OCI-LY7 (cell line): ENCODE data around the gene PCGF3.

Experiments used
- EZH2phosphoT487 ChIP-seq: fragments of 200-600 bp; sonication (generic); IDR thresholded peaks from 2 replicates; pipeline ENCODE4 v1.6.1; 2018; ENCODE audit warnings: low read depth, borderline replicate concordance, mild to moderate bottlenecking, mixed run types, antibody characterized with exemption, low read length, moderate library complexity, mixed read lengths
- TF ChIP-seq, protein P1 (sequence below): fragments of 200-600 bp; sonication (generic); conservative IDR thresholded peaks from 2 replicates; pipeline ENCODE4 v1.5.1; 2014; ENCODE audit warnings: mild to moderate bottlenecking, antibody characterized with exemption, low read length, moderate library complexity, mixed read lengths

DNA sequence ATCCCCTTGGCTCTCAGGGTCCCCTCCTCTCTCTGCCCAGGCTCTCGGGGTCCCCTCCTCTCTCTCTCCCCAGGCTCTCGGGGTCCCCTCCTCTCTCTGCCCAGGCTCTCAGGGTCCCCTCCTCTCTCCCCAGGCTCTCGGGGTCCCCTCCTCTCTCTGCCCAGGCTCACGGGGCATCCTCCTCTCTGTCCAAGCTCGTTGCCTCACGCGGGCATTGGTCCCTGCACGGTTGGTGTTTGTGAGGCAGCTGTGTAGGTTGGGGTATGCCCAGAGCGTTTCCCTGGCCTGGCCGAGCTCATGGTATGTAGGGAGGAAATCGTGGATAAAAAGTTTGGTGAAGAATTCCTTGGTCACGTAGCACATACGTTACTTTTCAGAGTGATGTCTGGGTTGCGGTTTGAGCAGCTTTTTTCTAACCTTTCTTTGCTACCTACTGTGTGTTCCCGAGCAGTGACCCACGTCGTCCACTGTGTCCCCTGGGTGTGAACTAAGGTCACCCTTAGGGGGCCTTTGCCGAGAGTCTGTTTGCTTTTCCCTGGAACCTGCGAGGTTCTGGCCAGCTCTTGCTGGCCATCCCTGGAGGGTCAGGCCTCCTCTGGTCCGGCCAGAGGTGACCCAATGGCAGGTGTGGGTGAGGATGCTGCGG, 36.6 kb downstream of the PCGF3 start:
- TF ChIP-seq, protein P1, sequence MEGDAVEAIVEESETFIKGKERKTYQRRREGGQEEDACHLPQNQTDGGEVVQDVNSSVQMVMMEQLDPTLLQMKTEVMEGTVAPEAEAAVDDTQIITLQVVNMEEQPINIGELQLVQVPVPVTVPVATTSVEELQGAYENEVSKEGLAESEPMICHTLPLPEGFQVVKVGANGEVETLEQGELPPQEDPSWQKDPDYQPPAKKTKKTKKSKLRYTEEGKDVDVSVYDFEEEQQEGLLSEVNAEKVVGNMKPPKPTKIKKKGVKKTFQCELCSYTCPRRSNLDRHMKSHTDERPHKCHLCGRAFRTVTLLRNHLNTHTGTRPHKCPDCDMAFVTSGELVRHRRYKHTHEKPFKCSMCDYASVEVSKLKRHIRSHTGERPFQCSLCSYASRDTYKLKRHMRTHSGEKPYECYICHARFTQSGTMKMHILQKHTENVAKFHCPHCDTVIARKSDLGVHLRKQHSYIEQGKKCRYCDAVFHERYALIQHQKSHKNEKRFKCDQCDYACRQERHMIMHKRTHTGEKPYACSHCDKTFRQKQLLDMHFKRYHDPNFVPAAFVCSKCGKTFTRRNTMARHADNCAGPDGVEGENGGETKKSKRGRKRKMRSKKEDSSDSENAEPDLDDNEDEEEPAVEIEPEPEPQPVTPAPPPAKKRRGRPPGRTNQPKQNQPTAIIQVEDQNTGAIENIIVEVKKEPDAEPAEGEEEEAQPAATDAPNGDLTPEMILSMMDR = no peak
- TF ChIP-seq EZH2phosphoT487 = no peak
